GM12874 (cell line): ENCODE measurements around the gene IGFBP2.

Source experiments
- TF ChIP-seq, protein P1 (sequence below): IDR thresholded peaks from 2 replicates; pipeline ENCODE4 v1.5.1; 2011; ENCODE audit warnings: low read depth, mild to moderate bottlenecking, control low read depth, low read length, moderate library complexity; ENCODE audit not compliant: insufficient read depth

IGFBP2 gene

DNA sequence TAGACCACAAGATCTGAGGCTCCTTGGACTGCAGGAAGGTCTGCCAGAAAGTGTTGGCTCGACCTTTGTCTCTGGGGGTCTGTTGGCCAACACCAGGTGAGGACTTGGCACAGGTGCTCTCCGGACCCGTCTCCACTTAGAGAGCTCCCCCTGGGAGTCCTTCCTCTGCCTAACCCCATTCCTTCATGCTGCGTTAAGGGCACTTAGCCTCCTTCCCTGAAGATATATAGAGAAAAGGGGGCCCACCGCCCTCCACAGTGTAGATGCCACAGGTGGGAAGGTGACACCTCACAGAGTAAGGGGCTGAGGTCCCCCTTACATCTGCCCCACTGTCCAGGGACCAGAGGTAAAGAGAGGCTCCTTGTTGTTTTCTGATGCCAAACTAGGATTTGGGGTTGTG lies 53.9 kb downstream of the IGFBP2 start:
- TF ChIP-seq, protein P1, sequence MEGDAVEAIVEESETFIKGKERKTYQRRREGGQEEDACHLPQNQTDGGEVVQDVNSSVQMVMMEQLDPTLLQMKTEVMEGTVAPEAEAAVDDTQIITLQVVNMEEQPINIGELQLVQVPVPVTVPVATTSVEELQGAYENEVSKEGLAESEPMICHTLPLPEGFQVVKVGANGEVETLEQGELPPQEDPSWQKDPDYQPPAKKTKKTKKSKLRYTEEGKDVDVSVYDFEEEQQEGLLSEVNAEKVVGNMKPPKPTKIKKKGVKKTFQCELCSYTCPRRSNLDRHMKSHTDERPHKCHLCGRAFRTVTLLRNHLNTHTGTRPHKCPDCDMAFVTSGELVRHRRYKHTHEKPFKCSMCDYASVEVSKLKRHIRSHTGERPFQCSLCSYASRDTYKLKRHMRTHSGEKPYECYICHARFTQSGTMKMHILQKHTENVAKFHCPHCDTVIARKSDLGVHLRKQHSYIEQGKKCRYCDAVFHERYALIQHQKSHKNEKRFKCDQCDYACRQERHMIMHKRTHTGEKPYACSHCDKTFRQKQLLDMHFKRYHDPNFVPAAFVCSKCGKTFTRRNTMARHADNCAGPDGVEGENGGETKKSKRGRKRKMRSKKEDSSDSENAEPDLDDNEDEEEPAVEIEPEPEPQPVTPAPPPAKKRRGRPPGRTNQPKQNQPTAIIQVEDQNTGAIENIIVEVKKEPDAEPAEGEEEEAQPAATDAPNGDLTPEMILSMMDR = no peak

DNA sequence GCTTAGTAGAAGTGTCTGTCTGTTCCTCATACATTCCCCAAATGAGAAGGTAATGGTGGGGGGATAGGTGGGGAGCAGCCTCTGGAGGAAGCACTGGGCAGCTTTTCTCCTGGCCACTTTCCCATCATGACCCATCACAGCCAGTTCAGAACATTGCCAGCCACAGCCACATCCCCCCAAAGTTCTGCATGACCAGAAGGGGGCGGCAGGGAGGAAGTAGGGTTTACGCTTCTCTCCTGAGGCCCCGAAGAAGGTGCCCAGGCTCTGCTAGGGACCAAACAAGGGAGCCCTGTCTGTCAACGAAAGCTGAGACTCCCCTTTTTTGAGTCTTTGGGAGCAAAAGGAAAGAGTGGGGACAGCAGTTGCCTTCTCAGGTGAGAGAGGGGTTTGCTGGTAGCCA lies 54.4 kb downstream of the IGFBP2 start:
- TF ChIP-seq, protein P1 = peak; percentile 52; the same call in 1 of the 2 replicates

DNA sequence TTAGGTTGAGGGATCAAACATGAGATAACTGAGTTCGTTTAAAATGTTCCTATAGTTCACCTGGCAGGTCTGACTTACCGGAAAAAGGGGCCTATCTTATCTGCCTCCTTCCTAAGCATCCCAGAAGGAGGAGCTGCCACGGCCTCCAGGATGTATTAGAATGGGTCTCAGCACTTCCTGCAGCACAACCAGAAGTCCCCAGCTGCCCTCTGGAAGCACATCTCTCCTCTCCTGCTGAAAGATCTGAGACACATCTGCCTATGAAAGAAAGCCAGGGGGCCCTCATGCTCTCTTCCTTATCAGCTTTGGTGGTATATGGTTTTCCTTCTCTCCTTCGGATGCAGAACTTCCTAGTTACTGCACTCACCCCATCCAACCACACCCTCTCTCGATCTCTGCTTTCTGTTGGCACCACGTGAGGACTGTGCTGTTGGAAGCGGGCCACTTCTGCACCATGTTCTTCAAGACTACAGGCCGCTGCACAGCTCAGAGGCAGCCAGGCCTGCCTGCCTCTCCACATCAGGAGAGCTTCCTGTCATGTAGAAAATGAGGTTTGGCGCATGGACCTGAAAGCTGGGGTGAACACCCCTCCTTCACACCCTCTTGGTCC lies 55.6 kb downstream of the IGFBP2 start:
- TF ChIP-seq, protein P1 = no peak

DNA sequence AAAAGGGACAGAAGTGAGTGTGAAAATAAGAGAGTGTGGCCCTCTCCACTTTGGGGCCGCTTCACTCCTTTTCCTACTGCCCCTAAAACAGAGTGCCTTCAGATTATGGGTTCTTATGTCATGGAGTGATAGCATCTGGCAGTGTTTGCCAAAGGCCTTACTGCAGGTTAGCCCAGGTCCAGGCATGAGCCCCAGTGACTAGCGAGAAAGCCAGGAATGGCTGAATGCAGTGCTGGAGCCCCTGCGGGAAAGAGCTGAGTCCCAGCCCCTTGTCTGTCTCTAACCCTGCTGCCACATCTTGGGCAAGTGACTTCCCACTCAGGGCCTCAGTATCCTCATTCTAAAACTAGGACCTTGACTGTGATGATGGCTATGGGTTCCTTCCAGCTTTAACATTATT lies 56.2 kb downstream of the IGFBP2 start:
- TF ChIP-seq, protein P1 = no peak

DNA sequence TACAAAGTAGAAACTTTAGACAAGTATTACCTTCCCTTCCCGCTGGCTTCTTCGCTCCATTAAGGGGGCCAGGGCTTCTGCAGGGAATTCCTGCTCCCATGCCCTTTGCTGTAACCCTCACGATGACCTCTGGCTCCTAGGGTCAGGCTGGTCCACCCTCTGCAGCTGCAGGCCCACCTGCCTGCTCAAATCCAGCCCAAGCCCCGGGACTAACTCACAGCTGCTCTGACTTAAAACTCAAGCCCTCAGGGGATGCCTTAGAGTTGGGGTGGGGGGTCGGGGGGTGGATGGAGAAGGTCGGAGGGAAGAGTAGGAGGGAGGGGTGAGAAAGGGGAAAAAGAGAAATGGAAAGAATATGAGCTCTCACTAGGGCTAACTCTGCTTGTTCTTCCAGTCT lies 57.2 kb downstream of the IGFBP2 start:
- TF ChIP-seq, protein P1 = no peak

DNA sequence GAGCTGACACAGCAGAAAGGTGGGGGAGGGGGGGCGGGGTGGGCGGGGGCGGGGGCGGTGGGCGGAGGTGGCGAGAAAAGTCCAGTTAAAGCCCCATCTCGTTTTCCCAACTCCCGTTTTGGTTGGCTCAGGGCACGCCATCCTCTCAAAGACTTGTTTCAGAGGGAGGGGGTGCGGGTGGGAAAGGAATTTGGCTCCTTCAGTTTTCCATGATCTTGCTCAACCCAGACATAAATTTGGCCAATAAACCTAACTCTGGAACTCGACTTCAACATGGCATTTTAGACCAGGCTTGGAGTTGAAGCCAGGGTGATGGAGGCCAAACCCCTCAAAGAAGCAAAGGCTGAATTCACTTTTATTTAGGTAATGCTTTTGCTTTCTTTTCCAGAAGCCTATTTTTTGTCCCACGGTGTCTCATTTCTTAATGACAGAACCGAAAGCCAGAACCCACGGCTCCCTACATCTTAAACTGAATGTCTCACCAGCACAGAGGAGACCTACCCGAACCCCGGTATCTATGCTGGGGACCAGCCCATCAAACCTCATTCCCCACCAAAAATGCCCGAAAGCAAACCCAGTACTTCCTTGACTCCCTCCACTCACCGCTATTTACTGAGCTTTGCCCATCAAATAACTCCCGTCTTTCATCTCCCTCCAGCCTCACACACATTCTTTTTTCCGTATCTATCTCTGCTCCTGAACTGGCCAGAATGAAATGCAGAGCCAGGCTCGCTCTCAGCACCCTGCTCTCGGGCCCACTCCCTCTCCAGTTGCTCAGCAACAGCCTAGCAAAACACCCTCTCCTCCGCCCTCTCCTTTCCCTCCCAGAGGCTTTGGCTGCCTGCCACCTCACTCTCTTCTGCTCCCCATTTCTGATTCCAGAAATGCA lies 57.9 kb downstream of the IGFBP2 start:
- TF ChIP-seq, protein P1 = no peak

DNA sequence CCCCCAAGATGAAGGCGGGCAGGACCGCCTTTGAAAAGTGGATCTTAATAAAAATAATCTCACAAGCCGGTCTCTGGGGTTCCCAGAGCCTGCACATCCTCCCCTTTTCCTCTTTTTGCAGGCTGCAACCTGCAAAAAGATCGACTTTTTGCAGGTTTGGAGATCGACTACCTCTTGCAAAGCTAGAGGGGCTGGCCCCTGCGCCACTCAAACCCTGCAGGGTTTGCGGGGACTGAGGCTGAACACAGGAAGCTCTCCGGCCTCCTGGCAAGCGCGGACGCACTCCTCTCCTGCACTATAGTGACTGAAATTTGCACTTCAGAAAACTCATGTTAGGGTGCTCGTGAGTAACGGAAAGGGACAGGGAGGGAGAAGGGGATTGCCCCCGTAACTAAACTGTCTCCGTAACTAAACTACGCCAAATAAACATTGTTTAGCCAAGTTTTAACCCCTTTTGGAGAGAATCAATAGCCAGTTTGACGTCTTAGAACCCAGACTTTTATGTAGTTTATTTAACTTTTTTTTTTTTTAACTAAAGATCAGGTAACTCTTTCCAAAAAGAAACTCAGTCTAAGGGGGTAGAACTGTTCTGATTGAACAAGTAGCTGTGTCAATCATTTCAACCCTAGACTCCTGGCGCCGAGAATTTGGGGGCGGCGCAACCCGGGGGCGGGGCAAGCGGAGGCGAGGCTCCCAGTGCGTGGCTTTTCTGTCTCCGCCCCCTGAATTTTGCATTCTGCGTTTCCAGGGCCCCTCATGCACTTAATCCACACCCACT lies 59.6 kb downstream of the IGFBP2 start:
- TF ChIP-seq, protein P1 = no peak
